ENCODE data around the gene GALNT15. TPM values are rescaled to one million over a fixed set of nuclear protein-coding genes. Genes with fewer than 3 reads are reported as not detected.

The GALNT15 gene
- total and polyA plus RNA-seq, 4 donors: under 0.01 to 2.8 (median 1.3) TPM

- no peak overlapping the region for H3K9ac ChIP-seq (ENCODE audit: low read depth in 1 of 2, low read length in 2 of 2)
- no peak overlapping the region for H3K27ac ChIP-seq (ENCODE audit: low read depth in 1 of 2, low read length in 2 of 2)
- no peaks in the 10 kb centered on the region for H3K9me3 ChIP-seq (ENCODE audit: control insufficient read depth in 4 of 4, low read length in 3 of 4)
- peaks cover 0 to 27% (median 6%) of the 10 kb centered on the region in 4 donors for H3K36me3 ChIP-seq (ENCODE audit: control insufficient read depth in 4 of 4, insufficient read depth in 3 of 4, low read depth in 1 of 4, low read length in 3 of 4)
- WGBS: 93% methylated on average over 3 of the region's 3 CpGs
- DNase-seq (ENCODE audit: low spot score): no peak
- H3K4me1 ChIP-seq (ENCODE audit: control insufficient read depth in 4 of 4, insufficient read depth in 4 of 4, low read length in 3 of 4): no peaks in the 10 kb centered on the region
- no peaks in the 10 kb centered on the region for H3K27me3 ChIP-seq (ENCODE audit: control insufficient read depth in 4 of 4, insufficient read depth in 4 of 4, low read length in 3 of 4)
- TF ChIP-seq EGR1 (IDR thresholded peaks at IDR 0.05; ENCODE audit: low read depth in 2 of 2) (no peak), ZBTB33 (IDR thresholded peaks at IDR 0.05) (no peak), HNF4G (IDR thresholded peaks at IDR 0.05) (no peak), JUND (IDR thresholded peaks at IDR 0.05) (no peak), MAX (IDR thresholded peaks at IDR 0.05) (no peak), REST (IDR thresholded peaks at IDR 0.05) (no peak), TAF1 (conservative IDR thresholded peaks at IDR 0.05) (no peak), NR2F2 (IDR thresholded peaks at IDR 0.05) (no peak), HNF4A (conservative IDR thresholded peaks at IDR 0.05) (no peak), RXRA (IDR thresholded peaks at IDR 0.05) (no peak)
- H3K4me3 ChIP-seq (ENCODE audit: low read depth in 1 of 3, low read length in 3 of 3): no peak overlapping the region
Observed at GRCh38 chr3:16279010-16279801, 104.7 kb downstream of the GALNT15 start.

- no peak overlapping the region for H3K9ac ChIP-seq (ENCODE audit: low read depth in 1 of 2, low read length in 2 of 2)
- H3K4me3 ChIP-seq (ENCODE audit: low read depth in 1 of 3, low read length in 3 of 3): no peak overlapping the region
- H3K27ac ChIP-seq (ENCODE audit: low read depth in 1 of 2, low read length in 2 of 2): no peak overlapping the region
- DNase-seq (ENCODE audit: low spot score): no peak
- WGBS: 96% methylated on average over 2 of the region's 2 CpGs
- peaks cover 0 to 32% (median 4%) of the 10 kb centered on the region in 4 donors for H3K36me3 ChIP-seq (ENCODE audit: control insufficient read depth in 4 of 4, insufficient read depth in 3 of 4, low read depth in 1 of 4, low read length in 3 of 4)
- no peaks in the 10 kb centered on the region for H3K4me1 ChIP-seq (ENCODE audit: control insufficient read depth in 4 of 4, insufficient read depth in 4 of 4, low read length in 3 of 4)
- no peak for TF ChIP-seq SP1 (IDR thresholded peaks at IDR 0.05)
- no peaks in the 10 kb centered on the region for H3K9me3 ChIP-seq (ENCODE audit: control insufficient read depth in 4 of 4, low read length in 3 of 4)
- no peaks in the 10 kb centered on the region for H3K27me3 ChIP-seq (ENCODE audit: control insufficient read depth in 4 of 4, insufficient read depth in 4 of 4, low read length in 3 of 4)
Observed at GRCh38 chr3:16280671-16281070, 106.2 kb downstream of the GALNT15 start.

Other genes starting within 250 kb of the GALNT15 start
- 10 to 100 TPM in 1 of 2 donors, 1 to 10 TPM in 1; 7.8 to 12.0 TPM for gene DPH3, start 90.3 kb downstream of the GALNT15 start, total RNA-seq
- 10 to 100 TPM; 11.1 to 19.1 TPM for gene DPH3, start 90.3 kb downstream of the GALNT15 start, polyA plus RNA-seq
- gene OXNAD1, start 90.5 kb downstream of the GALNT15 start, total RNA-seq: 10 to 100 TPM in 1 of 2 donors, 1 to 10 TPM in 1; 9.3 to 24.6 TPM
- 10 to 100 TPM; 12.6 to 15.6 TPM for gene OXNAD1, start 90.5 kb downstream of the GALNT15 start, polyA plus RNA-seq

Data from liver (tissue), 9 donors.